Epidermal melanocyte (primary cell): ENCODE results near the gene RNF4.
"Not testable (repeated sequence)": the region's sequence is repeated elsewhere in the genome, so short reads cannot be mapped to it uniquely, and the experiment has no call there.

ENCODE experiments used
- DNase-seq: peaks from one replicate; pipeline ENCODE4 v3.0.0; 2011; ENCODE audit warnings: low spot score; ENCODE audit not compliant: insufficient read length

Gene RNF4

GRCh38 chr4:2457481-2458295, 11.2 kb upstream of the RNF4 start:
- no peak for DNase-seq

DNA sequence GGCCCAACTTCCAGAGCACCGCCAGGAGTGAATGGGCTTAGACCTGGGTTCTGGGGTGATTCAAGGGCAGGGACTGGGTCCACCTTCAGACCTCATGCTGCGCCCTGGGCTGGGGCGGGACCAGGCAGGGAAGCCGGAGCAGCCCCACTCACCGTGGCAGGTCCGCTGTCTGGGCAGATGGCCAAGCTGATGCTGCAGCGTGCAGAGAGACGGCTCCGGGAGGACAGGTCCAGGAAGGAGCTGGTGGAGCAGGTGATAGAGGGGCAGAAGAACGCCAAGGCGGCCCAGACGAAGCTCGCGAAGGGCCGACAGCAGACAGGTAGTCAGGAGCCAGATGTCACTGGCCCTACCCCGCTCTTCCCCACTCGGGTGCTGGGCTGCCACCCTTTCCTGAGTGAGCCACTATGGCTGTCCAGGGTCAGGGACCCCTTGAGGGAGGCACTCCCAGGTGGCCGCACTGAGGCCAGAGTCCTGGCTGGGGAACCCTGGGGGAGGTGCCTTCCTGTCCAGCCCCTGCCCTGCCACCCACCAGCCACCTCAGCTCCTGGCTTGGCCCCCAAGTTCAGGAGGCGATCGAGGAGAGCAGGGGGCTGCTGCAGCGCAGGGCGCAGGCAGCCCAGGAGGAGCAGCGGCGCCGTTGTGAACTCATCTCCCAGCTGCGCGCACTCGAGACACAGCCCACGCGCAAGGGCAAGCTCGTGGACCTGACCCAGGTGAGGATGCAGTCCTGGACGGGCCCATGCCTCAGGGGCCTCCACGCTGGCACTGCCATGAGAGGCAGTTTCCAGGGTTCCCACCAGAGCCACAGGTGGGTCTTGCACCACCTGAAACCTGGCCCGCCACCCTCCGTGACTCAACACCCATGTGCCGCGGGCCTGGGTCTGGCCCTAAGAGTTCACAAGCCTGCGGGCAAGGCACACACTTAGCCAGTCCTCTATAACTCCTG, 10.1 kb upstream of the RNF4 start:
- no peak for DNase-seq

DNA sequence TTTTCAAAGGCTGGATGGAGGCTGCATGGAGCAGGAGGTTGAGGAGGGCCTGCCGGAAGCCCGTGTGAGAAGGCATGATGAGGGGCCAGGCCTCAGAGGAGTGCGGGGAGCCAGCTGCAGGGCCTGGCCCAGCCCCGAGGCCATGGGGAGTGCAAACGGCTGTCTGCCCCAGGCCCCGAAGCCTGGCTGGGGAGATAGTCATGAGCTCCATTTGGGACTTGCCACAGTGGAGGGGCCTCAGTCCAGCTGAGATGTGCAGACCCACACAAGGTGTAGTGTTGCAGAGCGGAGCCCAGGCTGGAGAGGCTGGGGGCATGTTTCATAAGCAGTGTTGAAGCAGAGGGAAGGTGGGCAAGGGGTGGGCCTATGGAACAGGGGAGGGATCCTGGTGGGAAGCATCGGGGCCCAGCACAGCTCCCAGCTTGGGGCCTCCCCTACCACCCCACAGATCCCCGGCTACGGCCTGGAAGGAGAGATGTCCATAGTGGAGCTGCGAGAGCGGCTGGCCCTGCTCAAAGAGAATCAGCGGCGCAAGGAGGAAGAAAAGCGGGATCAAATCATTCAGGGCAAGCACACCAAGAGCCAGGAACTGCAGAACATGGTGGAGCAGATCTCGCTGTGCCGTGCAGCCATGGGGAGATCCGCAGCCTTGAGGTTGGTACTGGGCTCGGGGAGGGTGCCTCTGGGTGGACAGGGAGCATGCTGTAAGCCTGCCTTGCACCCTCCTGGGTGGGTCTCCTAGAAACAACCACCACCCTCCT, 9.1 kb upstream of the RNF4 start:
- DNase-seq, result no peak

DNA sequence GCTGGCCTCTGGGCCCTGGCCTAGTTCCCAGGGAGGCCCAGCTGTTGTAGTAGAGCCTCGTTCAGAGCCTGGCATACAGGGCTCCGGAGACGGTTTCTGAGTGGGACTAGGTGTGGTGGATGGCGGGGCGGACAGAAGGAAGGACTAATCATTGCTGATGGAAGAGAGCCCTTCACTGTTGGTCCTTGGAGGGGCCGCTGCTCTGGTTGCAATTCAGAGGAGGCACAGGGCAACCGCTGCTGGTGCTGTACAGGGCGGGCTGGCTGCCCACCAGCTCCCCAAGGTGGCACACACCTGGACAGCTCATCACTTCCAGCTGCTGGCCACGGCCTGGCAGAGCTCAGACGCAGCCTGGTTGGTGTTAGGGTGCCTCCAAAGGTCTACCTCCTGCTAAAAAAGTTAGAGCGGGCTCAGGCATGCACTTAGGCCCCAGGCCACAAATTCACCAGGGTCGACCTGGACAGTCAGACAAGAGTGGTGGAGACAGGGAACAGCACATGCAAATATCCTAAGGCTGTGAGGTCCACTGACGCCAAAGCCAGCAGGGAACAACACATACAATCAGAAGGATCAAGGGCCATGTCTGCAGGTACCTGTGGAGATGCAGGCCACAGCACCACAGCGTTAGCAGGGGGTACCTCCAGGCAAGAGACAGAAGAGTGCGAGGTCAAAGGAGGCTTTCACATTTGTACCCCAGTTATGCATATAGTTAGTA, 7.5 kb upstream of the RNF4 start:
- no peak for DNase-seq

DNA sequence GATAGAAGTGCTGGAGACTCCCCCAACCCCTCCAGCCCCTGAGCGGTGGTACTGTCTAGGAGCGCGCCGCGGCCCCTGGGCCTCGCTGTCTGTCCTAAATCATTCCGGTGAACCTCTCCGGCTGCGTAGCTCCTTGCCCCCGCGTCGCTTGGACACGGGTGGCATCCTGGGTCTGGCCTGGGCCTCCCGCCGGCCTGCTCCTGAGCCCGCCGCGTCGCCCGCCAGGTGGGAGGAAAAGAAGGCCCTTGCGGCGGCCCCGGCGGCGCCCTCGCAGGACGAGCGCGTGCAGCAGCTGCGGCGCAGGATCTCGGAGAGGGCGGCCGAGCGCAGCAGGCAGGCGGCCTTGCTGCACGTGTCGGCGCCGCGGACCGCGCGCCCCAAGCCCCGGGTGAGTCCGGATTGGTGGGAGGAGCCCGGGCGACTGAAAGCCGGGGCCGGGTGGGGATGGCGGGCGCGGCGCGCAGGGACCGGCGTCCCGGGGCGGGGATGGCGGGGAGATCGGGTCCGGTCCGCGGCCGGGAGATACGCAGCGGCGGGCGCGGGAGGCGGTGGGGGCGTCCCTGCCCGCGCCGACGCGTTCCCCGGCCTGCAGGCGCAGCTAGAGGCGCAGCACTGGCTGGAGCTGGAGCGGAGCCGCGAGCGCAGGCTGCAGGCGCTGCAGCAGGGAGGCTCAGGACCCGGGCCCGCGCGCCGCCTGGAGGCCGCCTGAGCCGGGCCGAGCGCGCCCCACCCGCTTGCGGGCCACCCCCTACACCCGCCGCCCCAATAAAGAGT, 6.5 kb upstream of the RNF4 start:
- DNase-seq, result peak; percentile 78

DNA sequence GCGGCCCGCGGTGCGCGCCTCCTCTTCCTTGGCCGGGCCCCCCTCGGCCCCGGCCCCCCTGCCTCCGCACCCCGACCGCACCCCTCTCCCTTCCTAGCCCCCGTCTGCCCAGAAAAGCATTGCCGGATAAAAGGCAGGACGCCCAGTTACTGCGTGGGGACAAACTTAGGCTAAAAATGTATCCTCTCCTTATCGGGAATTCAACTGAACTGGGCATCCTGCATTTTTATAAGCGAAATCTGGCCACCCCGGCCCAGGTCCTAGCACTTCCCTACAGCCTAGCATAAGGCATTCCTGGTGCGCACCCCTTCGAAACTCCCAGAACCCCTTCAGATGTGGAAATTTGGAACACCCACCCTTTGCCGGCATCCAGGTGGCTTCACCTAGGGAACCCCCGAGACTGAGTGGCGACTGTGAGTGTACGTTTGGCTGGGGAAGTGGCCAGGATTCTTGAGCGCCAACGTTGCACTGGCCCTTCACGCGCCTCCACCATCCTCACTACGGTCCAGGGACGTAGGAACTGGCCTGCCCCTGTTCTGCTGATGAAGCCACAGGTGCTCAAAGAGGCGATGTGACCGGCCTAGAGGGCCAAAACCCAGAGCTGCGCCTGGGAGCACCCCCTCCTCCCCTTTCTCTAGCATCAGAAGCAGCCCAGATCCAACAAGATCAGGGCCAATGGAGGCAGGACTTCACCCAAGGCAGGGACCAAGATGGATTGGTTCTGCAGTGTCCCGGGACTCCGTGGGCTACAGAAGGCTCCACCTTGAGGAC, 5.7 kb upstream of the RNF4 start:
- no peak for DNase-seq

DNA sequence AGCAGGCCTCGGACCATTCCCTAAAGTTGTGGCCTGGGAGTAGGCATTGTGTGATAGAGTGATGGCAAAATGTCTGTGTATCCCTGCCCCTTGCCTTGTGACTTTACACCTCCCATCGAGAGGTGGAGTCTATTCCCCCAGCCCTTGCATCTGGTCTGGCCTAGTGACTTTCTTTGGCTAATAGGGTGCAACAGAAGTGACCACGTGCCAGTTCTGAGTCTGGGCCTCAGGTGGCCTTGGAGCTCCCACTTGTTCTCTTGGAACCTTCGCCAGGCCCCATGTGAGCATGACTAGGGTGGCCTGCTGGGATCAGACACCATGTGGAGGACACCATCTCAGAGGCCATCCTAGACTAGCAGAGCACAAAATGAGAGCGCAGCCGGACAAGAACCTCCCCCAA, 3.9 kb upstream of the RNF4 start:
- no peak for DNase-seq

- not testable (repeated sequence) for DNase-seq
Measured at GRCh38 chr4:2465544-2465943, 3.4 kb upstream of the RNF4 start.

- peak; percentile 19 for DNase-seq
Measured at GRCh38 chr4:2469192-2469984, 482 bp downstream of the RNF4 start.

DNA sequence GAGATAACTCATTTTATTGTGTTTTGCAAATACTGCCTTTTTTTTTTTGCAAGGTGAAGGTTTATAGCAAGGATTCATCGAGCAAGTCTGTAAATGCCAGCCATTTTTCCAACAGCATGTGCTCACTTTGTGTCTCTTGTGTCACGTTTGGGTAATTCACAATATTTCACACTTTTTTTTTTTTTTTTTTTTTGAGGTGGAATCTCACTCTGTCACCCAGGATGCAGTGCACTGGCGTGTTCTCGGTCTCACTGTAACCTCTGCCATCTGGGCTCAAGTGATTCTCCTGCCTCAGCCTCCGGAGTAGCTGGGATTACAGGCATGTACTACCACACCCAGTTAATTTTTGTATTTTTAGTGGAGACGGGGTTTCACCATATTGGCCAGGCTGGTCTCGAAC, 1.9 kb downstream of the RNF4 start:
- peak; percentile 6 for DNase-seq

DNA sequence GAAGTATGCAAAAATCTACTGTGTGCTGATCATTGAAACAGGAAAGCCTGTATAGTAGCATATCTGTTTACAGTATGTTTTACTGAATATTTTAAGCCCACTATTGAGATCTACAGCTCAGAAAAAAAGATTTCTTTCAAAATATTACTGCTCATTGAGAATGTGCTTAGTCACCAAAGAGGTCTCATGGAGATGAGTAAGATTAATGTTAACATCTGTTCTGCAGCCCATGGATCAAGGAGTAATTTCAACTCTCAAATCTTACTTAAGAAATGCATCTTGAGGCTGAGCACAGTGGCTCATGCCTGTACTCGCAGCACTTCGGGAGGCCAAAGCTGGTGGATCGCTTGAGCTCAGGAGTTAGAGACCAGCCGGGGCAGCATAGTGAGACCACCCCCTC, 3.3 kb downstream of the RNF4 start:
- DNase-seq, result peak; percentile 7

GRCh38 chr4:2478229-2478628, 9.3 kb downstream of the RNF4 start:
- DNase-seq, result peak; percentile 14

DNA sequence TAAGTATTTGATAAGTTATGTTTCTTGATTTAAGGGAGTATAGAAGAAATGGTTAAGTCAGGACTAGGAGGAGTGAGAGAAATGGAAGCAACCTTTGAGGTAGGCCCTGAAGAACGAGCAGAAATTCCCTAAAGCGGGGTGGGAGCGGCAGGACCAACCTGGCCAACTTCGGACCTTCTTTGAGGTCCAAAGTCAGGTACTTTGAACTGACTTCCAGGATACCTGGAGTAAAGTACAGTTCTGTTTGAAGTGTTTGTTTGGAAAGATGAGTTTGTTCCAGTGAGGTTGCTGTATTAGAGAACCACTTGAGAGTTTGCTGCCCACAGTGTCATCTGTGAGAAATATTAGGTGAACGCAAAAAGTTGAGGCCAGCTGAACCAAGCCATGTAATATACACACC, 11.7 kb downstream of the RNF4 start:
- DNase-seq, result peak; percentile 12

GRCh38 chr4:2482192-2482591, 13.3 kb downstream of the RNF4 start:
- DNase-seq, result no peak

GRCh38 chr4:2482693-2483092, 13.8 kb downstream of the RNF4 start:
- DNase-seq, result peak; percentile 50

DNA sequence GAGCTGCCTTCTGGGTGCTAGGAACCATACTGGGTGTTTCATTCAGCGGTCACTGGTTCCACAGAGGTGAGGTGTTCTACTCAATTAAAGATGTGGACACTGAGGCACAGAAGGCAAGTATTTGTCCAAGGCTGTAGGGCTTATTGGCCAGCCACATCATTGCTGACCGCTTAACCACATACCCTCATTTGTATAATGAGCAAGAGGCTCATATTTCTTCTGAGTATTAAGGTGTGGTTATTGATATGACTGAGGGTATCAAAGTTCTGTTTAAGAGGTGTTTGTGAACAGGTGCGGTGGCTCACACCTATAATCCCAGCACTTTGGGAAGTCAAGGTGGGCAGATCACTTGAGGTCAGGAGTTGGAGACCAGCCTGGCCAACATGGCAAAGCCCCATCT, 14.3 kb downstream of the RNF4 start:
- no peak for DNase-seq

DNA sequence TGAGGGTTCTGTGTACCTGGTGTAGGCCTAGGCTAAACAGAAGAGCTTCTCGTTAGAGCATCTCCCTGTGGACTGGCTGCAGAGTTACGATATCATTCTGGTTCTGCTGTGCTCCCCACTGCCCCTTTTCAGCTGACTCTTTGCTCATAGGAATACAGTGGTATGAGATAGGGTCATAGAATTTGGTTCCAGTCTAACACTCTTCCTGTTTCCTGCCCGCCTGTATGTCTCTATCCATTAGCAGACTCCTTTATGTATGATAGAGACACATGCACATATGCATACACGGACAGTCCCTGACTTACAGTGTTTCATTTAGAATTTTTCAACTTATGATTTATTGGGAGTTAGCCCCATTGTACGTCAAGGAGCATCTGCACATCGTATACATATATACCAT, 15.3 kb downstream of the RNF4 start:
- DNase-seq, result peak; percentile 5

DNA sequence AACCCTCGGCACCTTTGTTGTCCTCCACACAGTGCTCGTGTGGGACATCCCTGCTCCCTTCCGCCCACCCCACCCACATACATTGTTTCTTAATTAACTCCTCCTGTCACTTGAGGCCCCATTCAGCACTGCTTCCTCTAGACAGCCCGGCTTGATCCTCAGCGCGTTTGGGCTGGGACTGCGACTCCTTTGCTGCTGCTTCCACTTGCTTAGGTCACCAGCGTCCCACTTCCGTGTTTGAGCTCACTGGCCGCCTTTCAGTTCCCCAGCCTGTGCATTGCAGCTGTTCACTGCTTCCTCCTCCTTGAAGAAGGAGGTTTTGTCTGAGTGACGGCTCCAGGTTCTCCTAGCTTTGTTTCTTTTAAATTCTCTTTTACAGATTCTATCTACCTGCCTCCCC, 16.1 kb downstream of the RNF4 start:
- DNase-seq, result peak; percentile 26

- DNase-seq, result no peak
Measured at GRCh38 chr4:2485956-2486355, 17.1 kb downstream of the RNF4 start.
